ENCODE measurements around the gene EXOC6B.

The EXOC6B gene

DNA sequence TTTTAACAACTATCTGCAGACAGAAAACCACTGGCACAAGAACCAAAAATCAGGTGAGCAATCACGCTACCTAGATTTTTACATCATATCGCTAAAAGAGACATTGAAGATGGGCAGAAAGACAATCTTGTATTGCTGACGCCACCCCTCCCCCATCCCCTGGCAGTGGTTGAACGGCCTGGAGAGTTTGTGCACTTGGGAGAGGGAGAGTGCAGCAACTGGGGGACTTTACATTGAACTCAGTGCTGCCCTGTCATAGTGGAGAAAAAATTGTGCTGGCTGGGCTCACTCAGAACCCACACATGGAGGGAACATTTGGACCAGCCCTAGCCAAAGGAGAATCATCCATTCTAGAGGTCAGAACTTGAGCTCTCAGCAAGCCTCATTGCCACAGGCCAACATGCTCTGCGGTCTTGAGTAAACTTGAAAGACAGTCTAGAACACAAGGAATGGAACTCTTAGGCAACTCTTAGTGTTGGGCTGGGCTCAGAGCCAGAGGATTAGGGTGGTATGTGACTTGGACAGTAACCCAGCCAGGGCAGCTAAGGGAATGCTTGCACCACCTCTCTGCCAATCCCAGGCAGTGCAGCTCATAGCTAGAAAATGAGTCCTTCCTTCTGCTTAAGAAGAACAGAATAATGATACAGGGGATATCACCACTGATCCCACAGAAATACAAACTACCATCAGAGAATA lies 458.2 kb downstream of the EXOC6B start:
- TF ChIP-seq CTCF (IDR thresholded peaks at IDR 0.05; ENCODE audit: low read depth, low read length) = peak; percentile 39
- H3K4me3 ChIP-seq (ENCODE audit: low read depth, low read length) = no peak overlapping the region

DNA sequence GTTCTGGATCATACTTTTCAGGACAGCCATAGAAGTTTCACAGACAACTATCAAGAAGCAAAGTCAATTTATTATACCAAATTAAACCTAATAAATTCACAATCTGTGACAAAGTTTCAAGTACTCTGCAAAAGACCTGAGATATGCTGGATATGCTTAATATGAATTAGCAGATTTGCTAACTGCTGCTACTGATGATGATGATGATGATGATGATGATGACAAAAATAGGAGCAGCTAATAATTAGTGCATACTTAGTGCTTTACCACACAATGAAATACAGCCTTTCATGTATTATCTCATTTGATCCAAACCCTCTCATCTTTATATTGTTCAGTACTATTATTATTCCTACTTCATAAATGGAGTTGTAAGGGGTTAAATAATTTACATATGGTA lies 462.4 kb downstream of the EXOC6B start:
- H3K4me3 ChIP-seq (ENCODE audit: low read depth, low read length) = no peak overlapping the region
- no peak for TF ChIP-seq CTCF (IDR thresholded peaks at IDR 0.05; ENCODE audit: low read depth, low read length)

GRCh38 chr2:72362733-72363132 lies 463.1 kb downstream of the EXOC6B start:
- TF ChIP-seq CTCF (IDR thresholded peaks at IDR 0.05; ENCODE audit: low read depth, low read length) = no peak
- no peak overlapping the region for H3K4me3 ChIP-seq (ENCODE audit: low read depth, low read length)

DNA sequence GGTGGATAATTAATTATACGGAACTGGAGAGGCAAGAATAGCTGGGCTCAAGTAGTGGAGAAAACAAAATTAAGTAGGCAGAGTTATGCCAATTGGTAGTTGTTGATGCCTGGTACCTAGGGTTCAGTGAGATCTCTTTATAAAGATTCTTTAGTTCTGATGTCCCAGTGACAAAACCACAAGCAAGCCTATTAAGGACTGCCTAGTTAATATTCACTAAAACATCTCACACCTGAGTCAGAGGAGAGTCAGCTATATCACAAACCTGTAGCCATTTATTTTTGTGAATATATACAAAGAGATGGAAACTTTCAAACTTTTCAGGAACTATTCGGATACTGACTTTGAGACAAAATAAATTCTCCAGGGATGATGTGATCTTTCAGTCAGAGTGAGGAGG lies 464.3 kb downstream of the EXOC6B start:
- no peak overlapping the region for H3K4me3 ChIP-seq (ENCODE audit: low read depth, low read length)
- TF ChIP-seq CTCF (IDR thresholded peaks at IDR 0.05; ENCODE audit: low read depth, low read length) = no peak

GRCh38 chr2:72361042-72361441 lies 464.8 kb downstream of the EXOC6B start:
- no peak for TF ChIP-seq CTCF (IDR thresholded peaks at IDR 0.05; ENCODE audit: low read depth, low read length)
- no peak overlapping the region for H3K4me3 ChIP-seq (ENCODE audit: low read depth, low read length)

- H3K4me3 ChIP-seq (ENCODE audit: low read depth, low read length) = no peak overlapping the region
- TF ChIP-seq CTCF (IDR thresholded peaks at IDR 0.05; ENCODE audit: low read depth, low read length) = no peak
Measured at GRCh38 chr2:72350852-72351251, 475.0 kb downstream of the EXOC6B start.

DNA sequence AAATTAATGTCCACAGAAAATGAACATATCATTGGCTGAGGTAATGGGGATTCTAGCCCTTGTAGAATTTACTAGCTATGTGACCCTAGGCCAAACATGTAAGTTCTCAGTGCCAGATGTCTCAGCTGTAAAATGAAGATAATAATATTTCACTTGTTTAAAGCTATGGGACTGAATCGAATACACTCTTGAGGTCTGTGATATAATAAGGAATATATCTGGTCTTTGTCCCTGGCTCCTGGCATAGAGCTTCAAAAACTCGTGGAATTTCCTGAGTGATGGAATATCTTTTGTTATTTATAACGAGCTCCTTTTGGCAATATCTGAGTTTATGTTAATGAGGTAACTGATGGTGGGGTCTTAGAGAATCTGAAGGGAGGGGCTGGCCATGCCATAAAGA lies 476.8 kb downstream of the EXOC6B start:
- TF ChIP-seq CTCF (IDR thresholded peaks at IDR 0.05; ENCODE audit: low read depth, low read length) = no peak

More for the DNA sequence above, 476.8 kb downstream of the EXOC6B start:
- H3K4me3 ChIP-seq (ENCODE audit: low read depth, low read length) = no peak overlapping the region

All from WI38 (cell line).